Mucosa of rectum (tissue), 2 donors: ENCODE measurements around the gene ADARB2.
A peak's percentile ranks its signal among the peaks of the same experiment; 100 is the strongest.
"Not testable (repeated sequence)": the region's sequence is repeated elsewhere in the genome, so short reads cannot be mapped to it uniquely, and the experiment has no call there.

Source experiments
- H3K27ac ChIP-seq, 2 donors: one replicate each; pipeline ENCODE4 v1.7.0; 2013; ENCODE audit warnings: inconsistent platforms in 2 of 2, low read depth in 2 of 2, low read length in 2 of 2
- H3K27me3 ChIP-seq, 2 donors: one replicate each; pipeline ENCODE4 v1.7.0; 2013; ENCODE audit warnings: low read length in 2 of 2; ENCODE audit not compliant: control insufficient read depth in 2 of 2, insufficient read depth in 2 of 2
- H3K36me3 ChIP-seq, 2 donors: one replicate each; pipeline ENCODE4 v1.7.0; 2013; ENCODE audit warnings: low read length in 2 of 2; ENCODE audit not compliant: control insufficient read depth in 2 of 2, insufficient read depth in 2 of 2
- H3K4me1 ChIP-seq, 2 donors: one replicate each; pipeline ENCODE4 v1.7.0; 2013; ENCODE audit warnings: low read length in 2 of 2, mild to moderate bottlenecking in 1 of 2; ENCODE audit not compliant: control insufficient read depth in 2 of 2, insufficient read depth in 2 of 2
- H3K4me3 ChIP-seq, 2 donors: one replicate each; pipeline ENCODE4 v1.7.0; 2013; ENCODE audit warnings: low read length in 2 of 2
- H3K9ac ChIP-seq, 2 donors: one replicate each; pipeline ENCODE4 v1.7.0; 2013; ENCODE audit warnings: low read length in 2 of 2, low read depth in 1 of 2, mild to moderate bottlenecking in 1 of 2
- H3K9me3 ChIP-seq, 2 donors: one replicate each; pipeline ENCODE4 v1.7.0; 2013; ENCODE audit warnings: low read length in 2 of 2; ENCODE audit not compliant: control insufficient read depth in 2 of 2
- donor health status: healthy.
- donor health status: Normal muscosa, but diverticular disease.

The ADARB2 gene

GRCh38 chr10:1420661-1421362 lies 316.5 kb downstream of the ADARB2 start:
- H3K36me3 ChIP-seq = no peaks in the 10 kb centered on the region
- peaks cover 0 to 2% of the 10 kb centered on the region in 2 donors for H3K4me1 ChIP-seq
- no peak overlapping the region for H3K9ac ChIP-seq
- H3K27ac ChIP-seq = no peak overlapping the region
- peaks cover 7 to 8% of the 10 kb centered on the region in 2 donors for H3K27me3 ChIP-seq
- H3K9me3 ChIP-seq = no peaks in the 10 kb centered on the region
- H3K4me3 ChIP-seq = peak overlapping the region in 1 of 2 donors; percentile 48

- H3K4me3 ChIP-seq = no peak overlapping the region
- no peaks in the 10 kb centered on the region for H3K36me3 ChIP-seq
- H3K9ac ChIP-seq = no peak overlapping the region
- H3K27me3 ChIP-seq = peaks cover 7 to 8% of the 10 kb centered on the region in 2 donors
- no peak overlapping the region for H3K27ac ChIP-seq
- peaks cover 0 to 2% of the 10 kb centered on the region in 2 donors for H3K4me1 ChIP-seq
- no peaks in the 10 kb centered on the region for H3K9me3 ChIP-seq
Observed at GRCh38 chr10:1419796-1420610, 317.3 kb downstream of the ADARB2 start.

- H3K27me3 ChIP-seq = peaks cover 8 to 9% of the 10 kb centered on the region in 2 donors
Observed at GRCh38 chr10:1418031-1418550, 319.2 kb downstream of the ADARB2 start.

GRCh38 chr10:1417574-1417973 lies 319.8 kb downstream of the ADARB2 start:
- Histone ChIP-seq H3K4me3 (no peak overlapping the region), H3K36me3 (no peaks in the 10 kb centered on the region), H3K27me3 (peaks cover 9 to 13% of the 10 kb centered on the region in 2 donors), H3K27ac (no peak overlapping the region), H3K9ac (no peak overlapping the region), H3K4me1 (peaks cover 0 to 2% of the 10 kb centered on the region in 2 donors), H3K9me3 (no peaks in the 10 kb centered on the region)

More at GRCh38 chr10:1418031-1418550, 319.2 kb downstream of the ADARB2 start:
- H3K9me3 ChIP-seq = no peaks in the 10 kb centered on the region
- H3K4me1 ChIP-seq = peaks cover 0 to 2% of the 10 kb centered on the region in 2 donors
- no peak overlapping the region for H3K4me3 ChIP-seq
- no peaks in the 10 kb centered on the region for H3K36me3 ChIP-seq
- no peak overlapping the region for H3K9ac ChIP-seq
- no peak overlapping the region for H3K27ac ChIP-seq

- Histone ChIP-seq H3K36me3 (no peaks in the 10 kb centered on the region), H3K9me3 (no peaks in the 10 kb centered on the region), H3K27me3 (peaks cover 9 to 18% of the 10 kb centered on the region in 2 donors), H3K4me3 (no peak overlapping the region), H3K9ac (no peak overlapping the region), H3K27ac (no peak overlapping the region), H3K4me1 (peaks cover 0 to 2% of the 10 kb centered on the region in 2 donors)
Observed at GRCh38 chr10:1416456-1417037, 320.8 kb downstream of the ADARB2 start.

GRCh38 chr10:1414893-1415292 lies 322.4 kb downstream of the ADARB2 start:
- Histone ChIP-seq H3K27ac (no peak overlapping the region), H3K9me3 (no peaks in the 10 kb centered on the region), H3K9ac (no peak overlapping the region), H3K27me3 (peaks cover 7 to 13% of the 10 kb centered on the region in 2 donors), H3K4me3 (no peak overlapping the region), H3K36me3 (no peaks in the 10 kb centered on the region), H3K4me1 (no peaks in the 10 kb centered on the region)

GRCh38 chr10:1414346-1414745 lies 323.0 kb downstream of the ADARB2 start:
- H3K4me1 ChIP-seq, H3K36me3 ChIP-seq, H3K9me3 ChIP-seq, H3K4me3 ChIP-seq, H3K27ac ChIP-seq, H3K9ac ChIP-seq: not testable (repeated sequence)
- H3K27me3 ChIP-seq = peaks cover 3 to 13% of the 10 kb centered on the region in 2 donors

- Histone ChIP-seq H3K27ac (no peak overlapping the region), H3K36me3 (no peaks in the 10 kb centered on the region), H3K4me1 (no peaks in the 10 kb centered on the region), H3K9ac (no peak overlapping the region), H3K9me3 (no peaks in the 10 kb centered on the region), H3K27me3 (peaks cover 2 to 13% of the 10 kb centered on the region in 2 donors), H3K4me3 (no peak overlapping the region)
Observed at GRCh38 chr10:1413823-1414222, 323.5 kb downstream of the ADARB2 start.

GRCh38 chr10:1413256-1413655 lies 324.1 kb downstream of the ADARB2 start:
- Histone ChIP-seq H3K4me3 (no peak overlapping the region), H3K4me1 (no peaks in the 10 kb centered on the region), H3K36me3 (no peaks in the 10 kb centered on the region), H3K27me3 (peaks cover 2 to 13% of the 10 kb centered on the region in 2 donors), H3K27ac (no peak overlapping the region), H3K9ac (no peak overlapping the region), H3K9me3 (no peaks in the 10 kb centered on the region)
